Measurements from ENCODE around the gene CELSR3. TPM values are rescaled to one million over a fixed set of nuclear protein-coding genes. Genes with fewer than 3 reads are reported as not detected.

CELSR3 gene
- total RNA-seq, 1 donor from 2014 or later, result 0.13 TPM

GRCh38 chr3:48661501-48662144 lies 1.1 kb downstream of the CELSR3 start:
- DNase-seq (ENCODE audit: low read depth in 2 of 2), result peak in 1 of 2 donors; percentile 49

DNA sequence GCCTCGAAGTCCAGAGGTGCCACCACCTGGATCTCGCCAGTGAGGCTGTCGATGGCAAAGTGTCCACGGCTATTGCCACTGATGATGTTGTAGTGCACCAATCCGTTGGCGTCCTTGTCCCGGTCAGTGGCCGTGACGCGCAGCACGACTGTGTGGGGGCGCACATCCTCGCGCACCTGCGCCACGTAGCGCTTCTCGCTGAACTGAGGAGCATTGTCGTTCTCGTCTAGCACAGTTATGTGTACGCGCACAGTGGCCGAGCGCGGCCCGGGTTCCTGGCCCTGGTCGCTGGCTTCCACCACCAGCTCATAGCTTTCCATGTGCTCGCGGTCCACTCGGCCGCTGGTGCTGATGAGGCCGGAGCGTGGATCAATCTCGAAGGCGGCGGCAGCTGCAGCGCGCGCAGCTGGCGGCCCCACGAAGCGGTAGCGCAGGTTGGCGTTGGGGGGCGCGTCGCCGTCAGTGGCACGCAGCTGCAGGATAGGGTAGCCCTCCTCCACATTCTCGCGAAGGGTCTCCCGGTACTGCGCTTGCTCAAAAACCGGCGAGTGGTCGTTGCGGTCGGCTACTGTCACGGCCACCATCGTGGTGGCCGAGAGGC lies 1.8 kb downstream of the CELSR3 start:
- DNase-seq (ENCODE audit: low read depth in 2 of 2), result no peak

GRCh38 chr3:48656841-48657281 lies 5.8 kb downstream of the CELSR3 start:
- DNase-seq (ENCODE audit: low read depth in 2 of 2), result no peak

GRCh38 chr3:48656061-48656840 lies 6.4 kb downstream of the CELSR3 start:
- peak; percentile 40 to 80 for DNase-seq (ENCODE audit: low read depth in 2 of 2)

DNA sequence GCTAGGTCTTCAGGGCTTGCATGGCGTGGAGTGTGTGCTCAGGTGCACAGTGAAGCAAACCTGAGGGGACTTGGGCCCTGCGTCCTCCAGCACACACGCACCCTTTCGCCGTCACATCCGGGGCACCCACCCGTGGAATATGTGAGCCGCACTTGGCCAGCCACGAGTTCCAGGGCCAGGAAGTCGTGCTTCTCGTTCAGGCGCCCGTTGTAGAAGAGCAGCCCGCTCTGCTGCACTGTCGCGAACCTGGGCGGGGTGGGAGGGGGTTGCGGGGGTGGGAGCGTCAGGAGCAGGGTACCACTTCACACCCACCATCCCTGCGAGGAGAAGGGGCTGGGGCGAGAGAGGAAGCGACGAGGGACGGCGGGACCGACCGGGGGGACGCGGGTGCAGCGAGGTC lies 7.1 kb downstream of the CELSR3 start:
- DNase-seq (ENCODE audit: low read depth in 2 of 2), result no peak

GRCh38 chr3:48655063-48655462 lies 7.6 kb downstream of the CELSR3 start:
- no peak for DNase-seq (ENCODE audit: low read depth in 2 of 2)

DNA sequence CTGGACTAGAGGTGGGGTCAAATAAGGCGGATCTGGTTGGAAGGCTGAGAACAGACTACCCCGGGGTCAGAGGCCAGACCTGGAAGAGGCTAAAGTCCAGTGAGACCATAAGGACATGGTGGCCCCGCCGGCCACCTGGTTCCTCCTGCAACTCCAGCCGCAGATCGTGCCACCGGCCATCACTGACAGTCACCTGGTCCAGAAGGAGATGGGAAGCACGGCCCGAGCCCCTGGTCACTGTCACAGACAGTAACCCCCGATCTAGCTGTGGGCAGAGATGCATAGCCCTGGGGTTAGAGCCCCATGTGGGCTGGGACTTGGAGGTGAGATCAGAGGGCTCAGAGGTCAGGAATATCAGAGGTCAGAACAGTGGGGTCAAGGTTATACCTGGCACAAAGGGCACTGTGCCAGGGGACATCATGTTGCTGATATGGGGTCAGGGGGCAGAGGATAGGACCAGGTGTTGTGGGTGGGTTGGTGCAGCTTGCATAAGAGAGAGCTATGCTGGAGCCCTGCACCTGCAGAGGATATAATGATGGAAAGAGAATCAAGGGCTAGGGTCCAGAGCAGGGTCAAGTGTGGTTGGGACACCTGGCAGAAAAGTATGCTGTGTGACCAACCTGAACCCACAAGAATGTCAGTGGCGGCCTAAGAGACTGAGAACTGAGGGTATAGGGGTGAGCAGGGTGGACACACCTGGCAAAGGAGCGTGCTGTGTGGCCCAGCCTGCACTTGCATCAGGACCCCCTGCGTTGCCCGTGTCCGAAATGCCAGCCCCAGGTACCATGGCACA lies 9.6 kb downstream of the CELSR3 start:
- DNase-seq (ENCODE audit: low read depth in 2 of 2), result no peak

DNA sequence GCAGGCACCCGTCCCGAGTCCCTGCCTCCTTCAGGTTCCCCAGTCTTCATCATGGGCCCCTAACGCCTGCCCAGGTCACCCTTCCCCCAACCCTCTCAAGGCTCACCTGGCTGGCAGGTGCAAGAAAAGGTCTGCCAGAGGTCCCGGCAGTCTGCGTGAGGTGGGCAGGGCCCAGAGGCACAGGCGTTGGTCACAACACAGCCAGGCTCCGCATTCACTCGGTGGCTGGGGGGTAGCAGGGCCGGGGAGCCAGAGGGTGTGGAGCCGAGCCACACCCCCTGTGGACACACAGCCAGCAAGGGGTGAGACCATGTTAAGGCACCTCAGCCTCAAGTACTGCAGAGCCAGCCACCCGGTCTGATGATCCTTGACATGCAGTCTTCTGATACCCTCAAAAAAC lies 10.9 kb downstream of the CELSR3 start:
- DNase-seq (ENCODE audit: low read depth in 2 of 2), result no peak

DNA sequence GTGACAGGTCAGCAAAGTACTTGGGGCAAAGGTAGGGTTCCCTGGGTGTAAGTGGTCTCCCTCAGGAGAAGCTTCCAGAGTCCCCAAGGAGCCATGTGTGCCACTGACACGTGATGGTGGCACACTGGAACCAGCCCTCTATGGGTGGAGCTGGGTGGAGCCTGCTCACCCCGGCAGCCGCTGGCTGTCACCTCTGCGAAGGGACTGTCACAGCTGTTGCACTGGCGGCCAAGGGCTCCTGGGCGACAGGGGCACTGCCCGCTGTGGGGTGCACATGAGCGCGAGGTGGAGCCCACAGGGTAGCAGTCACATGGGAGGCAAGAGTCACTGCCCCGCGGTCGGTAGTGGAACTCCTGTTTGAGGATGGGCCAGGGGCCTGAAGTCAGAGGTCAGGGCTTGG lies 12.0 kb downstream of the CELSR3 start:
- no peak for DNase-seq (ENCODE audit: low read depth in 2 of 2)

DNA sequence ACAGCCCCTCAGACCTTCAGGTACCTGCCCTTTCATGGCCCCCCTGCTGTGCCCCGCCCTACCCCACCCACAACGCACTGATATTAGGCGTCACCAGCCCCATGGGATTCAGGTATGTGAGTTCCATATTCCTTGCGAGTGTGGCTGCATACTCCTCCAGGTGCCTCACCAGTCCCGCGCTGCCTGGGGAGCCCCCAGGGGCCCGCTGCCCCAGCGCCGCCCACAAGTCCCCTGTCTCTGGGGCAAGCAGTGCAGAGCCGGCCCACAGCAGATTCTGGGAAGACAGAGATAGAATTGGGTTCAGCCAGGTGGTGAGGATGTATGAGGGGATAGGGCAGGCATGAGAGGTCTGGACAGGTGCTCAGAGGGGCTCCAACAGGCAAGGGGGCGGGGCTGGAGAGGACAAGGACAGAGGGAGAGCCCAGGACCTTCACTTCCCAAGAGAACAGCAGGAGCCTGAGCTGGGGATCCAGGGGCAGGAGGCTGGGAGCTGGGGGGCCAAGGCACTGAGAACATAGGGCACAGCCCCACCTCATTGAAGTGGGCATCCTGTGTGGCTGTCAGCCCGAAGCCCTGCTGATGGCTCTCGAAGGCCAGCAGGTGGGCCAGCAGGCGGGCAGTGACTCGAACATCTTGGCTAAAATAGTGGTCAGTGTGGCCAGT lies 14.4 kb downstream of the CELSR3 start:
- DNase-seq (ENCODE audit: low read depth in 2 of 2), result no peak

DNA sequence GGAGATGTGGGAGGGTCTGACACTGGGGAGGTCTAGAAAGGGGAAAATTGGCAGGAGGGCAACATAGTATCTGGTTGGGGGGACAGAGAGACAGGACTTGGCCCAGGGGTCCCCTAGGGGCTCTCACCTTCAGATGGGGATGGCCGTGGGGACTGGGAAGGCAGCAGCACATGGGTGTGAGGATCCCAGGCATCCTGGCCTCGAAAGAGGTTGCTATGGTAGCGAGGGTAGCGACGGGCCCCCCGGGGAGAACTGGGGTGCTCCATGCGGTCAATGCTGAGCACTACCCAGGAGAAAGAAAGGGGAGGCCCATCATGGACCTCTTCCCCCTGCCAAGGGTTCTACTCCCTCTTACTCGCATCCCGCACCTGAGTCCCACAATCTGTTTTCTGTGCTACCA lies 15.0 kb downstream of the CELSR3 start:
- DNase-seq (ENCODE audit: low read depth in 2 of 2), result no peak

DNA sequence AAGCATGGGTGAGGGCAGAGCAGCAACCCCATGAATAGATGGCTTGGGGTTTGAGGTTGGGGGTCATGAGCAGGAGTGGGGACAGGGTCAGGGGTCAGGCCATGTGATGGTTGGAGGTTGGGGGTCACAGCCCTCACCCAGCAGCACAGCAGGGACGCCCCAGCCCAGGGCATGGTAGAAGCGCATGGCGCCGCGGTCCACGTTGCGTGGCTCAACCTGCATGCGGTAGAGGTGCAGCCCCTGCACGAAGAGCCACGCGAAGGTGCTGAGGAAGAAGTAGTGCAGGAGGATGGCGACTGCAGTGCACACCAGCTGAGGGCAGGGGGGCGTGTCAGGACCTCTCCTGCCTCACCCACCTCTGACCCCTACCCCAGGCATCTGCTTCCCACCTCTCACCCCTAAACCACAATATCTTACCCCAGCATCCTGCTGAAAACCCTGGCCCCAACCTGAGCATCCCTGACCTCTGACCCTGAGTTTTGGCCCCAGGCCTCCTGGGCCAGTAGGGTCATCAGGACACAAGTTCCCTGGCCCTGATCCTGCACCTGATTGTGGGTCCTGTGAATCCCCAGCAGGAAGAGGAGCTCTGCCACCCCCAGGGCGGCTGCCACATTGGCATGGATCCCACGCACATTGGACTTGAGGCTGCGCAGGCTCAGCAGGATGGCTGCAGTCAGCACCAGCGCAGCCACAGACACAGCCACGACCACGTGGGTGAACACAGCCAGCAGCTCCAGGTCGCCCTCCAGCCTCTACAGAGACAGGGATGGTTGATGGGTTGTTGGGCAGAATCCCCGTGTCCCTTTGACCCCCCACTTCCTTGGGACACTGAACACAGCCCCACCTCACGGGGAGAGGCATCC lies 17.6 kb downstream of the CELSR3 start:
- no peak for DNase-seq (ENCODE audit: low read depth in 2 of 2)

GRCh38 chr3:48642605-48643004 lies 20.1 kb downstream of the CELSR3 start:
- no peak for DNase-seq (ENCODE audit: low read depth in 2 of 2)

DNA sequence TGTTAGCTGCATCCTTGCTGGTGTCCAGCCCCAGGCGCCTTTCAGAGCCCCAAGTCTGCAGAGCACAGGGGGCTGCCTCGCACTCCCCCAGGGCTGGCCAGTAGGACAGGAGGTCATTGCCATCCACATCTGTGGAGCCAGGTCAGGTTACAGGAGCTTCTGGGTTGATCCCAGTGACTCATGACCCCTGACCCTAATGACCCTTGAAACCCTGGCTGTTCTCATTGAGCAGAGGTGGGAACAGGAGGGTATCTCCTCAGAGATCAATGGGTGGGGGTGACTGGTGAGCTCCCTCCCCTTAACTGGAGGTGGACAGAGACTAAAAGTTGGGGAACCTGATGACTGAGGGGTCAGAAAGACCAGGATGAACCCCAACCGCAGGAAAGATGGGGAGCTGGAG lies 21.3 kb downstream of the CELSR3 start:
- DNase-seq (ENCODE audit: low read depth in 2 of 2), result no peak

GRCh38 chr3:48639944-48640606 lies 22.6 kb downstream of the CELSR3 start:
- DNase-seq (ENCODE audit: low read depth in 2 of 2), result no peak

DNA sequence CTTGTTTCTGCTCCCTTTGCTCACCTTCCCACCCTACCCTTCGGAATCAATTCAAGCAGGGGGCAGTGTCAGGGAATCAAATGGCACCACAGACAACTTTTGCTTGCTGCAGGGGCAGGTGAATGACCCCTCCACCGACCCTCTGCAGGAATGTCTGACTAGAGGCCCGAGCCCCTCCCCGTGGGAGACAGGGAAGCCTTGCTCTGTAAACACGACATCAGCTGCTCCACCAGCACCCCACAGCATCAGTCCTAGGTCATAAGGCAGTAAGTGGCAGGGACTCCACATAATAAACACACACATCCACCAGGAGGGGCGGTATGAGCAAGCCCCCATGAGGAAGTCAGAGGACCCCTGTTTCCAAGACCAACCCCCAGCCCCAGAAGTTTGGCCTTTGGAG lies 25.4 kb downstream of the CELSR3 start:
- DNase-seq (ENCODE audit: low read depth in 2 of 2), result no peak

GRCh38 chr3:48636149-48636655 lies 26.5 kb downstream of the CELSR3 start:
- DNase-seq (ENCODE audit: low read depth in 2 of 2), result peak; percentile 12 to 18

DNA sequence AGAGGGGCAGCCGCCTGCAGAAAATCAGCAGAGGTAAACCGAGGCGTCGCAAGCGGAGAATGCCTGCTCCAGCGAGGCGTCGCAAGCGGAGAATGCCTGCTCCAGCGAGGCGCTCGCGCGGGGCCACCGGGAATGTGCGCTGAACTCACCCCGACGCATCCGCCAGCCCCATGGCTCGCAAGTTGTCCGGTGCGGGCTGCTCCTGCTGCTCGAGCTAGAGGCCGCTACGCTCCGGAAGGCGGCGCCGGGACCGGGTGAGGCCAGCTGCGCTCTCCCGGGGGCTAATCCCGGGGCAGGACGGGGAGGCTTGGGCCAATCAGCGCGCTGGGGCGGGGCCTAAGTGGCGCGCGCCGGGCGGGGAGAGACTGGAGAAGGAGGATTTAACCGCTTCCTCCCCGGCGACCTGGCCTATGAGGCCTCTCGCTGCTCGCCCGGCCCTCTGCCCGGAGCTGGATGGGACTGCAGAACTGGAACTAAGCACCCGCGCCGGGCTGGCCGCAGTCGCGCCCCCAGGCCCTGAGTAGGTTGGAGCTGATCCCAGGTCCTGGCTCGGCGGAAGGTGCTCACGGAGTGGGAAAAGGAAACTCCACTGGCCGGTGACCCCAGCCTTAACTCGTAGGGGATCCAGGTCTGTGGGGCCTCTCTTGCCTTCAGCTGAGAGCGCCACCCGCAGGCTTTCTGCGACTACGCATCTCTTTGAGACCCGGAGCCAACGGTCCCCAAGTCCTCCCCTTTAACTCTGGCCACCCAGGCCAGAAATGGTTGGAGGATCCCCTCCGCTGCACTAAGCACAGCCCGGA lies 27.3 kb downstream of the CELSR3 start, which contains the start of gene SLC26A6:
TSS of gene SLC26A6 (minus strand) at position 240 of the 800 bp plus-strand sequence. CDS start at position 172, 68 bp downstream.
- DNase-seq (ENCODE audit: low read depth in 2 of 2), result peak; percentile 81 to 97

All from dermis microvascular lymphatic vessel endothelial cell (primary cell).